A549 (cell line): ENCODE measurements around the gene TMED8. TPM values are rescaled to one million over a fixed set of nuclear protein-coding genes. Genes with fewer than 3 reads are reported as not detected.
"Not testable (repeated sequence)": the region's sequence is repeated elsewhere in the genome, so short reads cannot be mapped to it uniquely, and the experiment has no call there.

ENCODE experiments used
- ATAC-seq, 2 experiments: fragments of 200-7000 bp in 1 of 2; fragments of >200 bp in 1 of 2; cut with Nextera tagmentation in 1 of 2; cut with Tn5 transposase in 1 of 2; 3 replicates each; pipeline versions ENCODE4 v1.8.0 to v1.9.1; 2018 to 2020; ENCODE audit warnings: mild to moderate bottlenecking in 1 of 2, moderate library complexity in 1 of 2
- CTCF ChIA-PET: fragments of 300-600 bp; sonication (Branson Sonifier 250); formaldehyde crosslinking; extraction: SDS; loops from one replicate; lab custom pipeline; 2021; ENCODE audit warnings: antibody characterized with exemption, inconsistent platforms; lab: Yijun Ruan, JAX
- POLR2A ChIA-PET: fragments of 350-600 bp; formaldehyde crosslinking; extraction: SDS; loops from one replicate; lab custom pipeline; 2021; ENCODE audit warnings: antibody characterized with exemption, inconsistent platforms; lab: Yijun Ruan, JAX
- DNase-seq, 2 experiments: peaks; one replicate each; pipeline versions ENCODE4 v3.0.0 to v3.0.0-alpha.2; 2011 to 2016; ENCODE audit warnings: low read depth in 1 of 2, low spot score in 1 of 2
- FAIRE-seq: peaks from 2 replicates; lab custom pipeline; 2011; peaks lifted over from hg19 to GRCh38; lab: Jason Lieb, UNC
- H3K27ac ChIP-seq, 2 experiments: fragments of >200 bp; sonication (Bioruptor Twin); formaldehyde crosslinking; 3 replicates each; pipeline ENCODE4 v1.5.1; 2016 to 2017
- H3K4me1 ChIP-seq: fragments of >200 bp; sonication (Bioruptor Twin); formaldehyde crosslinking; 3 replicates; pipeline ENCODE4 v1.6.1; 2016
- H3K4me2 ChIP-seq: fragments of >200 bp; sonication (Bioruptor Twin); formaldehyde crosslinking; 3 replicates; pipeline ENCODE4 v1.6.1; 2016
- H3K4me3 ChIP-seq: fragments of >200 bp; sonication (Bioruptor Twin); formaldehyde crosslinking; 3 replicates; pipeline ENCODE4 v1.5.1; 2016
- H3K9me3 ChIP-seq: fragments of >200 bp; sonication (Bioruptor Twin); formaldehyde crosslinking; 3 replicates; pipeline ENCODE4 v1.6.1; 2016
- BHLHE40 ChIP-seq: IDR thresholded peaks from 2 replicates; pipeline ENCODE4 v1.6.1; 2012; ENCODE audit warnings: low read depth, low read length, inconsistent platforms
- E2F6 ChIP-seq: IDR thresholded peaks from 2 replicates; pipeline ENCODE4 v1.6.1; 2012; ENCODE audit warnings: low read depth, borderline replicate concordance
- EHMT2 ChIP-seq: fragments of 200-600 bp; sonication (generic); IDR thresholded peaks from 2 replicates; pipeline ENCODE4 v1.6.1; 2016; ENCODE audit warnings: antibody characterized with exemption, low read depth, mild to moderate bottlenecking, moderate library complexity
- ESRRA ChIP-seq: fragments of 150-350 bp; IDR thresholded peaks from 2 replicates; pipeline ENCODE4 v1.6.1; 2014; ENCODE audit warnings: mild to moderate bottlenecking, low read length, borderline replicate concordance
- HOXA7 ChIP-seq: fragments of 250-450 bp; sonication (Bioruptor Pico); IDR thresholded peaks from 2 replicates; pipeline ENCODE4 v1.5.0; 2020; ENCODE audit warnings: mild to moderate bottlenecking, moderate library complexity
- JUNB ChIP-seq: fragments of >200 bp; sonication (Bioruptor Twin); formaldehyde crosslinking; IDR thresholded peaks from 2 replicates; pipeline ENCODE4 v1.6.1; 2016
- MAFK ChIP-seq: fragments of 450-650 bp; IDR thresholded peaks from 2 replicates; pipeline ENCODE4 v1.6.1; 2014; ENCODE audit not compliant: partially characterized antibody
- NPAS2 ChIP-seq: fragments of 250-450 bp; sonication (Bioruptor Pico); IDR thresholded peaks from 2 replicates; pipeline ENCODE4 v1.8.0; 2022; ENCODE audit warnings: mild to moderate bottlenecking, moderate library complexity, borderline replicate concordance
- RARB ChIP-seq: fragments of 250-450 bp; sonication (Bioruptor Pico); IDR thresholded peaks from 2 replicates; pipeline ENCODE4 v1.8.0; 2021; ENCODE audit warnings: mild to moderate bottlenecking, moderate library complexity
- SREBF2 ChIP-seq: fragments of 450-650 bp; IDR thresholded peaks from 2 replicates; pipeline ENCODE4 v1.6.1; 2014; ENCODE audit warnings: mild to moderate bottlenecking, moderate library complexity
- ZFP36 ChIP-seq: fragments of 450-650 bp; IDR thresholded peaks from 2 replicates; pipeline ENCODE4 v1.6.1; 2014; ENCODE audit warnings: borderline replicate concordance; ENCODE audit not compliant: partially characterized antibody
- ZNF302 ChIP-seq: fragments of 250-450 bp; sonication (Bioruptor Pico); IDR thresholded peaks from 2 replicates; pipeline ENCODE4 v1.9.0; 2021; ENCODE audit warnings: inconsistent platforms, mild to moderate bottlenecking, moderate library complexity
- WGBS: methylation state at CpG from one replicate; pipeline ENCODE4 v1.1.6; 2017; ENCODE audit errors: missing lambda C conversion rate; 5-methylcytosine and 5-hydroxymethylcytosine counted together
- polyA plus RNA-seq, 4 experiments: library from polyadenylated mRNA; depleted of rRNA in 3 of 4; stranded (reverse); fragments of >200 nt; fragmentation: RNase III in 1 of 4; extraction: RNeasy Plus Mini Kit Qiagen cat#74134 plus additional on column Dnase treatment in 1 of 4; gene quantifications; 2 replicates in 3 of 4; 3 replicates in 1 of 4; pipeline ENCODE4 v1.2.3, GENCODE V29; 2011 to 2017
- TF ChIP-seq, protein P1 (sequence below): fragments of >200 bp; sonication (Bioruptor Twin); formaldehyde crosslinking; IDR thresholded peaks from 3 replicates; pipeline ENCODE4 v1.5.1; 2016

TMED8 gene
- polyA plus RNA-seq, 2 of the 4 experiments (the other 2 are of a cell fraction), result 8.8 to 13.9 TPM

DNA sequence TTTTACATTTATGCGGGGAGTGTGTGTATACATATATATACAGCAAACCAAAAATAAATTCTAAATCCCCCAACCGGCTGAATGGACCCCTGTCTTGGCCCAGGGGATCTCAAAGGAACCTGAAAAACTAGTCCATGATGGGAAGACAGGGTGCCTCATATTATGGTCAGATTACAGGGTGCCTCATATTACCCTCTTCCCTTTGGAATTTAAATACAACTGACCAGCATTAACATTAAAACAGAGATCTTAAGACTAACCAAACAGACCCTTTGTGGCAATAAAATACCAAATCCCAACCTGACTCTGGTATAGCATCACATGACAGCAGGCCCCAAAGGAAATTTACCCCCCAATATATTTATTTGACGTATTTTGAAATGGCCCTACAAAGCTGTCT is 39.0 kb downstream of the TMED8 start:
- H3K9me3 ChIP-seq, result no peaks in the 10 kb centered on the region
- no peak for TF ChIP-seq EHMT2
- TF ChIP-seq ESRRA, result no peak
- TF ChIP-seq E2F6, result no peak
- TF ChIP-seq RARB (CRISPR knock-in tag), result no peak
- no peak for TF ChIP-seq ZNF302 (CRISPR knock-in tag)
- 97% methylated on average over 3 of the region's 3 CpGs for WGBS
- ChIA-PET POLR2A (no interaction called here), CTCF (interaction anchor here (1.5 kb wide), 1 partner anchor 11 kb away, joined by 5 read pairs; no protein-coding TSS in a partner anchor)
- no peak for ATAC-seq
- no peak for FAIRE-seq
- no peak overlapping the region for H3K27ac ChIP-seq
- peaks cover 15% of the 10 kb centered on the region; the same call in 2 of the 3 replicates for H3K4me1 ChIP-seq
- no peak overlapping the region for H3K4me3 ChIP-seq
- no peak overlapping the region for H3K4me2 ChIP-seq
- no peak for DNase-seq

DNA sequence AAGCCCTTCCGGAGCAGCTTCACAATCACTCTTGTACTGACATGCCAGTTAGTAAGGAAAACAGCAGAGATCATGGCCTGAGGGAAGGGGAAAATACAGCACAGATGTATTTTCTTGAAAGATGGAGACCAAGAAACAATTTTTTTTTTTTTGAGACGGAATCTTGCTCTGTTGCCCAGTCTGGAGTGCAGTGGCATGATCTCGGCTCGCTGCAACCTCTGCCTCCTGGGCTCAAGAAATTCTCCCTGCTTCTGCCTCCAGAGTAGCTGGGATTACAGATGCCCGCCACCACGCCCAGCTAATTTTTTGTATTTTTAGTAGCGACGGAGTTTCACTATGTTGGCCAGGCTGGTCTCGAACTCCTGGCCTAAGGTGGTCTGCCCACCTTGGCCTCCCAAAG is 39.6 kb downstream of the TMED8 start:
- H3K4me3 ChIP-seq, H3K4me2 ChIP-seq, DNase-seq, FAIRE-seq, ATAC-seq, H3K27ac ChIP-seq, H3K9me3 ChIP-seq, POLR2A ChIA-PET: not testable (repeated sequence)
- whole genome bisulfite sequencing, result 80% methylated on average over 9 of the region's 9 CpGs
- peaks cover 15% of the 10 kb centered on the region; the same call in 2 of the 3 replicates for H3K4me1 ChIP-seq
- CTCF ChIA-PET, result interaction anchor here (1.5 kb wide), 1 partner anchor 11 kb away, joined by 5 read pairs; no protein-coding TSS in a partner anchor

- no peak overlapping the region for H3K4me3 ChIP-seq
- DNase-seq (no peak), FAIRE-seq (no peak), ATAC-seq (no peak)
- POLR2A ChIA-PET, result interaction anchor here (2.6 kb wide), 1 partner anchor 14 kb away, joined by 8 read pairs; the partner anchor contains the start of genes GSTZ1 and POMT2
- 94% methylated on average over 3 of the region's 3 CpGs for WGBS
- TF ChIP-seq BHLHE40 (no peak), HOXA7 (CRISPR knock-in tag) (no peak), SREBF2 (no peak), NPAS2 (CRISPR knock-in tag) (no peak), ZFP36 (no peak), JUNB (no peak)
- TF ChIP-seq, protein P1, sequence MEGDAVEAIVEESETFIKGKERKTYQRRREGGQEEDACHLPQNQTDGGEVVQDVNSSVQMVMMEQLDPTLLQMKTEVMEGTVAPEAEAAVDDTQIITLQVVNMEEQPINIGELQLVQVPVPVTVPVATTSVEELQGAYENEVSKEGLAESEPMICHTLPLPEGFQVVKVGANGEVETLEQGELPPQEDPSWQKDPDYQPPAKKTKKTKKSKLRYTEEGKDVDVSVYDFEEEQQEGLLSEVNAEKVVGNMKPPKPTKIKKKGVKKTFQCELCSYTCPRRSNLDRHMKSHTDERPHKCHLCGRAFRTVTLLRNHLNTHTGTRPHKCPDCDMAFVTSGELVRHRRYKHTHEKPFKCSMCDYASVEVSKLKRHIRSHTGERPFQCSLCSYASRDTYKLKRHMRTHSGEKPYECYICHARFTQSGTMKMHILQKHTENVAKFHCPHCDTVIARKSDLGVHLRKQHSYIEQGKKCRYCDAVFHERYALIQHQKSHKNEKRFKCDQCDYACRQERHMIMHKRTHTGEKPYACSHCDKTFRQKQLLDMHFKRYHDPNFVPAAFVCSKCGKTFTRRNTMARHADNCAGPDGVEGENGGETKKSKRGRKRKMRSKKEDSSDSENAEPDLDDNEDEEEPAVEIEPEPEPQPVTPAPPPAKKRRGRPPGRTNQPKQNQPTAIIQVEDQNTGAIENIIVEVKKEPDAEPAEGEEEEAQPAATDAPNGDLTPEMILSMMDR, result no peak
- no peak overlapping the region for H3K4me2 ChIP-seq
- H3K4me1 ChIP-seq, result peaks cover 15% of the 10 kb centered on the region; the same call in 2 of the 3 replicates
- CTCF ChIA-PET, result interaction anchor here (0.9 to 1.9 kb wide), 5 partner anchors 9 to 183 kb away, joined by 3 to 7 read pairs (median 3); partner anchors contain the start of genes GSTZ1, POMT2, SAMD15 and TMED8
- H3K9me3 ChIP-seq, result no peaks in the 10 kb centered on the region
- no peak overlapping the region for H3K27ac ChIP-seq
Observed at GRCh38 chr14:77335576-77335975, 41.3 kb downstream of the TMED8 start.

DNA sequence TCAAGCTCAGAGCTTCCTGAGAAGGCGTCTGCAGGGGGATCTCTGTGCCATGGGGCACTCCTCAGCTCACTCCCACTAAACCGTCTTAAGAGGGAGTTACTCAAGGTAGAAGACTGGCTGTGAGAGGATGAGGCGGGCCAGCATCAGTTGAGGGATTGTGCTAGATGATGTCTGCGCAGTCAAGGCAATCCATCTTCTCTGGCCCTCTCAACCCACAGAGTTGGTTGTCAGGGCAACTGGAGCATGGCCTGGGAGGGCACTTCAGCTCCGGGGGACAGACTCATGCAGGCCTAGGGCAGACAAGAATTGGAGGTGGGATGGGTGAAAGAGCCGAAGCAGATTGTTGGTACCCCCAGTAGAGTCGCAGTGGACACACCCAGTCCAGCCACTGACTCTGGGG is 47.0 kb downstream of the TMED8 start:
- DNase-seq, result no peak
- H3K27ac ChIP-seq, result no peak overlapping the region
- H3K4me2 ChIP-seq, result no peak overlapping the region
- TF ChIP-seq EHMT2 (no peak), MAFK (no peak)
- TF ChIP-seq, all 56 proteins: peak for 0
- no peak for FAIRE-seq
- POLR2A ChIA-PET, result interaction anchor here (0.6 to 2.3 kb wide), 2 partner anchors 8 to 9 kb away, joined by 7 to 12 read pairs; partner anchors contain the start of genes GSTZ1 and POMT2
- Histone ChIP-seq H3K9me3 (no peaks in the 10 kb centered on the region), H3K4me3 (no peak overlapping the region), H3K4me1 (no peaks in the 10 kb centered on the region)
- WGBS, result 75% methylated on average over 6 of the region's 7 CpGs
- CTCF ChIA-PET, result interaction anchor here (0.6 to 2.8 kb wide), 6 partner anchors 14 to 220 kb away, joined by 3 to 14 read pairs (median 4); no protein-coding TSS in a partner anchor
- ATAC-seq, result no peak
